HepG2 (cell line): ENCODE data around the gene FOXK2. TPM values are rescaled to one million over a fixed set of nuclear protein-coding genes. Genes with fewer than 3 reads are reported as not detected.

Source experiments
- EZH2 ChIP-seq: conservative IDR thresholded peaks from 2 replicates; pipeline ENCODE4 v1.6.1; 2012; ENCODE audit warnings: mild to moderate bottlenecking, low read depth, low read length, moderate library complexity
- FOXA3 ChIP-seq: IDR thresholded peaks from 2 replicates; pipeline ENCODE4 v1.6.1; 2016; ENCODE audit warnings: missing genetic modification reagents, missing compliant biosample characterization
- GPN1 ChIP-seq: sonication (generic); formaldehyde crosslinking; IDR thresholded peaks from 2 replicates; pipeline ENCODE4 v1.5.1; 2020; ENCODE audit warnings: missing genetic modification reagents, borderline replicate concordance
- JUNB ChIP-seq: sonication (generic); formaldehyde crosslinking; IDR thresholded peaks from 2 replicates; pipeline ENCODE4 v1.8.0; 2022; ENCODE audit warnings: missing genetic modification reagents, mild to moderate bottlenecking, borderline replicate concordance
- KDM4B ChIP-seq: sonication (generic); formaldehyde crosslinking; IDR thresholded peaks from 2 replicates; pipeline ENCODE4 v1.4.0; 2020; ENCODE audit warnings: missing genetic modification reagents
- MTA1 ChIP-seq: sonication (generic); formaldehyde crosslinking; IDR thresholded peaks from 2 replicates; pipeline ENCODE4 v1.4.0; 2020; ENCODE audit warnings: missing genetic modification reagents, mild to moderate bottlenecking, borderline replicate concordance
- NONO ChIP-seq, 2 experiments: fragments of 450-650 bp in 1 of 2; sonication (generic) in 1 of 2; formaldehyde crosslinking in 1 of 2; IDR thresholded peaks in 1 of 2; conservative IDR thresholded peaks in 1 of 2; 2 replicates each; pipeline versions ENCODE4 v1.6.1 to v1.8.0; 2017 to 2022; ENCODE audit warnings: mild to moderate bottlenecking in 1 of 2, missing genetic modification reagents in 1 of 2, moderate library complexity in 1 of 2
- NR2F2 ChIP-seq: IDR thresholded peaks from 2 replicates; pipeline ENCODE4 v1.6.1; 2012; ENCODE audit warnings: low read depth, inconsistent platforms, borderline replicate concordance
- POLR2AphosphoS2 ChIP-seq: IDR thresholded peaks from 2 replicates; pipeline ENCODE4 v1.6.1; 2011; ENCODE audit warnings: low read depth, low read length, improper control_type of control experiment
- RAD21 ChIP-seq: fragments of 450-650 bp; formaldehyde crosslinking; IDR thresholded peaks from 2 replicates; pipeline ENCODE4 v1.5.0; 2020; ENCODE audit warnings: mild to moderate bottlenecking
- ZNF382 ChIP-seq: sonication (generic); formaldehyde crosslinking; IDR thresholded peaks from 2 replicates; pipeline ENCODE4 v1.5.0; 2020; ENCODE audit warnings: missing genetic modification reagents, mild to moderate bottlenecking, borderline replicate concordance
- ZNF510 ChIP-seq: sonication (generic); formaldehyde crosslinking; IDR thresholded peaks from 2 replicates; pipeline ENCODE4 v1.4.0; 2020; ENCODE audit warnings: low read depth, mild to moderate bottlenecking, missing genetic modification reagents
- ZNF556 ChIP-seq: sonication (generic); formaldehyde crosslinking; IDR thresholded peaks from 2 replicates; pipeline ENCODE4 v1.4.0; 2020; ENCODE audit warnings: mild to moderate bottlenecking, missing genetic modification reagents, borderline replicate concordance
- ZNF790 ChIP-seq: sonication (generic); formaldehyde crosslinking; IDR thresholded peaks from 2 replicates; pipeline ENCODE4 v1.8.0; 2022; ENCODE audit warnings: missing genetic modification reagents, mild to moderate bottlenecking, borderline replicate concordance
- polyA plus RNA-seq, 8 experiments: library from polyadenylated mRNA; depleted of rRNA in 3 of 8; stranded (reverse) in 7 of 8; unstranded in 1 of 8; fragments of >200 nt; fragmentation: Illumina TruSeq in 4 of 8; extraction: Trizol in 4 of 8; gene quantifications; 2 replicates each; pipeline versions ENCODE4 v1.2.1 to v1.2.3, GENCODE V29; 2011 to 2016; ENCODE audit warnings: low read depth in 4 of 8, missing spikeins in 1 of 8, mixed read lengths in 1 of 8; ENCODE audit not compliant: insufficient read depth in 1 of 8
- total RNA-seq, 5 experiments: library from RNA; depleted of rRNA; stranded (reverse); fragments of >200 nt; fragmentation: Illumina TruSeq; extraction: Trizol; gene quantifications; 2 replicates each; pipeline ENCODE4 v1.2.3, GENCODE V29; 2016; ENCODE audit warnings: low read depth in 1 of 5
- TF ChIP-seq, protein P1 (sequence below): sonication (generic); formaldehyde crosslinking; IDR thresholded peaks from 2 replicates; pipeline ENCODE4 v1.4.0; 2020; ENCODE audit warnings: missing genetic modification reagents
- TF ChIP-seq, protein P2 (sequence below): IDR thresholded peaks from 2 replicates; pipeline ENCODE4 v1.6.1; 2018; ENCODE audit warnings: missing genetic modification reagents, mild to moderate bottlenecking, missing compliant biosample characterization
- TF ChIP-seq, protein P3 (sequence below), 2 experiments: sonication (generic) in 1 of 2; formaldehyde crosslinking in 1 of 2; IDR thresholded peaks; 2 replicates each; pipeline versions ENCODE4 v1.6.1 to v1.9.0; 2014 to 2022; ENCODE audit warnings: antibody characterized with exemption in 1 of 2, borderline replicate concordance in 1 of 2, inconsistent platforms in 1 of 2, low read depth in 1 of 2, missing genetic modification reagents in 1 of 2
- TF ChIP-seq, protein P4 (sequence below): sonication (generic); formaldehyde crosslinking; IDR thresholded peaks from 2 replicates; pipeline ENCODE4 v1.8.1; 2023; ENCODE audit warnings: mild to moderate bottlenecking, moderate library complexity, missing genetic modification reagents
- TF ChIP-seq, protein P5 (sequence below): sonication (generic); formaldehyde crosslinking; IDR thresholded peaks from 2 replicates; pipeline ENCODE4 v1.5.1; 2020; ENCODE audit warnings: missing genetic modification reagents, mild to moderate bottlenecking, borderline replicate concordance

The FOXK2 gene
- total and polyA plus RNA-seq, 2 of the 13 experiments (the other 11 are each of a cell fraction or from before 2014, with no cell fraction given): 67.1 to 67.2 TPM

DNA sequence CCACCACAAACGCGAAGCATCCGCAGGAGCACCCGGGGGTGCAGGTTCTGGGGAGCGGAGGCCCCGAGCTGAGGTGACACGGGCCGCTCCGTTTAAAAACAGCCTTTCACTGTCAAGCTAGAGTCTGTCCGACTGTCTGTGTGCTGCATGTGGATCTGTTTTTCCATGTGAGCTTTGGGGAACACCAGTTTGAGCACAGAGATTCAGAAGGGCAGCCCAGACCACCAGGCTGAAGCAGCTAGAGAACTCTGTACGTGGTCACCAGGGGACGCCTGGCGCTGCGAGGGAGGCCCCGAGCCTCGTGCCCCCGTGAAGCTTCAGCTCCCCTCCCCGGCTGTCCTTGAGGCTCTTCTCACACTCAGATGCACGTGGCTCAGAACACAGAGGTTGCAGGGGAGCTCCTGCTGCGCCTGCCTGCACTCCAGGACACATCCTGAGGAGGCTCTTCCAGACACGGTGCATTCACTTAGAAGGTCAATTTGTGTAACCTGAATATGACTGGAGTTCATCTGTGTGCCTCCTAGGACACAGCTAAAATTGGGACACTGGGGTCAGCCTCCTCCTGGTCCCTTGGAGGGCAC, 15.7 kb upstream of the FOXK2 start (continued):
- TF ChIP-seq NR2F2: no peak
- TF ChIP-seq, protein P1, sequence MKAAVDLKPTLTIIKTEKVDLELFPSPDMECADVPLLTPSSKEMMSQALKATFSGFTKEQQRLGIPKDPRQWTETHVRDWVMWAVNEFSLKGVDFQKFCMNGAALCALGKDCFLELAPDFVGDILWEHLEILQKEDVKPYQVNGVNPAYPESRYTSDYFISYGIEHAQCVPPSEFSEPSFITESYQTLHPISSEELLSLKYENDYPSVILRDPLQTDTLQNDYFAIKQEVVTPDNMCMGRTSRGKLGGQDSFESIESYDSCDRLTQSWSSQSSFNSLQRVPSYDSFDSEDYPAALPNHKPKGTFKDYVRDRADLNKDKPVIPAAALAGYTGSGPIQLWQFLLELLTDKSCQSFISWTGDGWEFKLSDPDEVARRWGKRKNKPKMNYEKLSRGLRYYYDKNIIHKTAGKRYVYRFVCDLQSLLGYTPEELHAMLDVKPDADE: peak; percentile 68; the same call in 1 of the 2 replicates
- TF ChIP-seq POLR2AphosphoS2: no peak
- TF ChIP-seq ZNF510 (CRISPR knock-in tag): no peak
- TF ChIP-seq MTA1 (CRISPR knock-in tag): peak; percentile 80; the same call in 1 of the 2 replicates
- no peak for TF ChIP-seq NONO (IDR thresholded peaks at IDR 0.05)
- TF ChIP-seq NONO (CRISPR knock-in tag; conservative IDR thresholded peaks at IDR 0.05): no peak
- TF ChIP-seq, protein P2, sequence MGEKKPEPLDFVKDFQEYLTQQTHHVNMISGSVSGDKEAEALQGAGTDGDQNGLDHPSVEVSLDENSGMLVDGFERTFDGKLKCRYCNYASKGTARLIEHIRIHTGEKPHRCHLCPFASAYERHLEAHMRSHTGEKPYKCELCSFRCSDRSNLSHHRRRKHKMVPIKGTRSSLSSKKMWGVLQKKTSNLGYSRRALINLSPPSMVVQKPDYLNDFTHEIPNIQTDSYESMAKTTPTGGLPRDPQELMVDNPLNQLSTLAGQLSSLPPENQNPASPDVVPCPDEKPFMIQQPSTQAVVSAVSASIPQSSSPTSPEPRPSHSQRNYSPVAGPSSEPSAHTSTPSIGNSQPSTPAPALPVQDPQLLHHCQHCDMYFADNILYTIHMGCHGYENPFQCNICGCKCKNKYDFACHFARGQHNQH: 0 out of 2 replicates have a peak, but pooled peaks have one; percentile 74
- TF ChIP-seq, protein P3, sequence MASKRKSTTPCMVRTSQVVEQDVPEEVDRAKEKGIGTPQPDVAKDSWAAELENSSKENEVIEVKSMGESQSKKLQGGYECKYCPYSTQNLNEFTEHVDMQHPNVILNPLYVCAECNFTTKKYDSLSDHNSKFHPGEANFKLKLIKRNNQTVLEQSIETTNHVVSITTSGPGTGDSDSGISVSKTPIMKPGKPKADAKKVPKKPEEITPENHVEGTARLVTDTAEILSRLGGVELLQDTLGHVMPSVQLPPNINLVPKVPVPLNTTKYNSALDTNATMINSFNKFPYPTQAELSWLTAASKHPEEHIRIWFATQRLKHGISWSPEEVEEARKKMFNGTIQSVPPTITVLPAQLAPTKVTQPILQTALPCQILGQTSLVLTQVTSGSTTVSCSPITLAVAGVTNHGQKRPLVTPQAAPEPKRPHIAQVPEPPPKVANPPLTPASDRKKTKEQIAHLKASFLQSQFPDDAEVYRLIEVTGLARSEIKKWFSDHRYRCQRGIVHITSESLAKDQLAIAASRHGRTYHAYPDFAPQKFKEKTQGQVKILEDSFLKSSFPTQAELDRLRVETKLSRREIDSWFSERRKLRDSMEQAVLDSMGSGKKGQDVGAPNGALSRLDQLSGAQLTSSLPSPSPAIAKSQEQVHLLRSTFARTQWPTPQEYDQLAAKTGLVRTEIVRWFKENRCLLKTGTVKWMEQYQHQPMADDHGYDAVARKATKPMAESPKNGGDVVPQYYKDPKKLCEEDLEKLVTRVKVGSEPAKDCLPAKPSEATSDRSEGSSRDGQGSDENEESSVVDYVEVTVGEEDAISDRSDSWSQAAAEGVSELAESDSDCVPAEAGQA (IDR thresholded peaks at IDR 0.05; ENCODE audit: low read depth): no peak
- TF ChIP-seq, protein P3 (CRISPR knock-in tag; IDR thresholded peaks at IDR 0.05; ENCODE audit: borderline replicate concordance): no peak
- TF ChIP-seq EZH2: no peak
- no peak for TF ChIP-seq ZNF382 (CRISPR knock-in tag)
- TF ChIP-seq JUNB: peak; percentile 59; the same call in 1 of the 2 replicates
- no peak for TF ChIP-seq KDM4B (CRISPR knock-in tag)
- TF ChIP-seq FOXA3 (CRISPR knock-in tag): peak; percentile 53; the same call in 1 of the 2 replicates
- TF ChIP-seq ZNF790 (CRISPR knock-in tag): no peak
- peak; percentile 58 for TF ChIP-seq RAD21 (CRISPR knock-in tag)
- TF ChIP-seq, protein P4, sequence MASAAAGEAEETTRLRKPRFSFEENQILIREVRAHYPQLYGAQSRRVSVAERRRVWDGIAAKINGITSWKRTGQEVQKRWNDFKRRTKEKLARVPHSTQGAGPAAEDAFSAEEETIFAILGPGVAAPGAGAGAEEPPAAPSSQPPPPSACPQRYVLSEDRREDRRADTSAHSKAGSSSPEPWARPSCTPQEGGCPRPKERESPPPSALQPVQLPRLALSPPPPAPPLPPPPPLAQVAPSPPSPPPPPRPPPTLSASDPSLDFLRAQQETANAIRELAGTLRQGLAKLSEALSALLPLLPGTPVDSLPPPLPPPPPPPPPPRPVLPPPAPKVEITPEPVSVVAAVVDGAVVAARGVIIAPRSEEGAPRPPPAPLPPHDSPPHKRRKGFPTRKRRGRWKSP (CRISPR knock-in tag): no peak; the same call in 1 of the 2 replicates
- TF ChIP-seq, protein P5, sequence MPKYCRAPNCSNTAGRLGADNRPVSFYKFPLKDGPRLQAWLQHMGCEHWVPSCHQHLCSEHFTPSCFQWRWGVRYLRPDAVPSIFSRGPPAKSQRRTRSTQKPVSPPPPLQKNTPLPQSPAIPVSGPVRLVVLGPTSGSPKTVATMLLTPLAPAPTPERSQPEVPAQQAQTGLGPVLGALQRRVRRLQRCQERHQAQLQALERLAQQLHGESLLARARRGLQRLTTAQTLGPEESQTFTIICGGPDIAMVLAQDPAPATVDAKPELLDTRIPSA (CRISPR knock-in tag): no peak
- no peak for TF ChIP-seq ZNF556 (CRISPR knock-in tag)
- TF ChIP-seq GPN1 (CRISPR knock-in tag): no peak
